ENCODE data around the gene TRERF1.

TRERF1 gene

GRCh38 chr6:42390228-42390934 is 61.3 kb downstream of the TRERF1 start:
- peak; percentile 84 for DNase-seq

DNA sequence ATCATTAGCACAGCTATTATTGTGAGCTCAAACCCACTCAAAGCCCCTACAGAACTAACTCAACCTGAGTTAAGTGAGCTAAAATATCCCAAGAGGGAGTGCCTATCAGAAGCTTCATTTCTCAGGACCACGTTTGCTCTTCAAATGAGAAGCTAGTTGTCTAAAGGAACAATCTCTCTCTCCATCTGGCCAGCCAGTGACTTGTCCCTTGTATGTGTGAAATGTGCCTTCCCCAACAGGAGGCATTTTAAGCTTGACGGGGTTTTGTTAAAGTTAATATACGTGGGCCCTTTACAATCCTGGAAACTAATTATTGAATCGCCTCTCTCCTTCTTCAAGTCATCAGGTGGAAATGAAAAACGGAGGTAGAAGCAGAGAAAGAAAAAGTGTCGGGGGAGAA is 62.0 kb downstream of the TRERF1 start:
- DNase-seq, result no peak

- DNase-seq, result no peak
Measured at GRCh38 chr6:42388046-42388445, 63.7 kb downstream of the TRERF1 start.

- peak; percentile 81 for DNase-seq
Measured at GRCh38 chr6:42387336-42387735, 64.4 kb downstream of the TRERF1 start.

- no peak for DNase-seq
Measured at GRCh38 chr6:42385339-42385738, 66.4 kb downstream of the TRERF1 start.

- no peak for DNase-seq
Measured at GRCh38 chr6:42383421-42384205, 68.1 kb downstream of the TRERF1 start.

- DNase-seq, result no peak
Measured at GRCh38 chr6:42381850-42382249, 69.9 kb downstream of the TRERF1 start.

GRCh38 chr6:42380228-42380979 is 71.3 kb downstream of the TRERF1 start:
- DNase-seq, result no peak

GRCh38 chr6:42378536-42378935 is 73.2 kb downstream of the TRERF1 start:
- DNase-seq, result peak; percentile 33

DNA sequence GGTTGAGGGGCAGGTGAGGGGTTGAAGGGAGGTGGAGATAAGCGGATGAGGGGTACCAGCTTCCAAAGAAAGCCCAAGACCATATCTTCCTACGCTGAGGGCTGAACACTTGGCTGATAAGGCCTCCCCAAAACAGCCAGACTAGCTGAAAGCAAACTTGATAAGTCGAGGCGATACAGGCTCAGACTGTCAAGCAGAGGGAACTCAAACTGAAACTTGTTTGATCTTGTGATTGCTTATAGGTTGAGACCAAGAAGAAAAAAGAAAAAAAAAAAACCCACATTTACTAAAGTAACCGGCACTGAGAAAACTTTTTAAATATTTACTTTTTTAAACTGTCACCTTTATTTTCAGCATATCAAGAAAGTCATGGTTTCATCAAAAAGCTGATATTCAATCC is 73.6 kb downstream of the TRERF1 start:
- DNase-seq, result peak; percentile 66

DNA sequence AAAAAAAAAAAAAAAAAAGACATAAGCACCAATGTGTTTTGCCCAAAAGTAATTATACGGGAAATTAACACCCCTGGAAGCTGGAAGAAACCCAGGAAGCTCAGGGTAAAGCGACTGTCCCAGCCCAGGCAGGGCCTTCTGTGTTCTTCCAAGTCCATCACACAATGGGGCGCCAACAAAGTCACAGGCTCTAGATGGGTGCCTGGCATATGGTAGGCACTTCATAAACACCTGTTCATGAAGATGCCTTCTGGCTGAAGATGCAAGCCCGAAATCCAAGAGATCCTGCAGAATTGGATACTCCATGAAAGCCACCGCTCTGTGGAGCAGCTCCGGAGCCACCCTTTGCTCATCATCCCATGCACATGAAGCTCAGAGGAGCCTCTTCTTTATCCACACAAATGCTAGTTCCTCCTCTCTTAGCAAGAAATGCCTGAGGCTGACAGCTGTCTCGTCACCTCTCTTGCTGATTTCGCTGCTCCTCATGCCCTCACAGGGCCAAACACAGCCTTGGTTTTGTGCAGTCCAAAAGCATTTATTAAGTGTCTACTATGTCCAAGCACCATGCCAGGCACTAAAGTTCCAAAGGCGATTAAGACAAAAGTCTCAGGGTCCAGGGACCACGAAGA is 76.6 kb downstream of the TRERF1 start:
- DNase-seq, result peak; percentile 60

DNA sequence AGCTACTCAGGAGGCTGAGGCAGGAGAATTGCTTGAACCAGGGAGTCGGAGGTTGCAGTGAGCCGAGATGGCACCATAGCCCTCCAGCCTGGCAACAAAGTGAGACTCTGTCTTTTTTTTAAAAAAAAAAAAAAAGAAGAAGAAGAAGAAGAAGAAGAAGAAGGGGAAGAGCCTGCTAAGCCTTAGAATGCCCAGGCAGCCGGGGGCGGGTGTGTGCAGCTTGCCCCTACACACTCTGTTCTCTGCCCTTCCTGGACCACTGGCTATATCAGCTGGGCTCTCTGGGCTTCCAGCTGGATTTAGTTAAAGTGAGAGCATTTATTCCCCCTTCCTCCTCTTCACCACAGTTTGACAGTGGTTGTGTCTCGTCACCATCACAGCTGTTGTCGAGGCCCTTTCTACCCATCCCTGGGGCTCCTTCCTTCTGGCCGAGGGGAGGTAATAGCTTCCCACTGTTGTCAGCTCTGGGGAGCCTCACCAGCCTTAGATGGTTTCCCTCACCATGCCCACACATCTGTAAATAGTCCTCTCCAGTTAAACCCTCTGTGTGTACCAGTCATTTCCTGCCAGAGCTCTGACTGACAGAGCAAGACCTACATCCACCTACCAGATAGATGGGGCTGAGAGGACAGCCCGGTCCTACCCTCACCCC is 77.6 kb downstream of the TRERF1 start:
- DNase-seq, result peak; percentile 64

GRCh38 chr6:42372699-42373098 is 79.0 kb downstream of the TRERF1 start:
- peak; percentile 39 for DNase-seq

- DNase-seq, result peak; percentile 52
Measured at GRCh38 chr6:42370323-42370985, 81.3 kb downstream of the TRERF1 start.

GRCh38 chr6:42369568-42369967 is 82.2 kb downstream of the TRERF1 start:
- peak; percentile 71 for DNase-seq

DNA sequence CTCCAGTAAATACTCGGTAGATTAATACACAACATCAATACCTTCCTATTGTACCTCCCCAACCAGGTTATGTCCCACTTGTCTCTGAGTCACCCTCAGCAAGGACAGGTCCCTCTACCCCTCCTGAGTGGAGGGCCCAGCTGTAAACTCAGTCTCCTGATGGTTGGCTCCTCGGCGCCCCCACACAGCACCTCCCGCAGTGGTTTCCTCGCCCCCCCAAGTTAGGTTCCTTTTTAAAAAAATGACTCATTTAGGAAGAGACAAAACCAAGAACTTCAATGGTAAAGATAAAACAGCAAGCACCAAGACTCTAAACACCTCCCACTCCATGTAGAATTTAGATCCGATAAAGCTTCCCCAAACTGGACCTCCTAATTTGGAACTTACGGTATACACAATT is 83.5 kb downstream of the TRERF1 start:
- DNase-seq, result peak; percentile 89

GRCh38 chr6:42367353-42368011 is 84.2 kb downstream of the TRERF1 start:
- peak; percentile 65 for DNase-seq

DNA sequence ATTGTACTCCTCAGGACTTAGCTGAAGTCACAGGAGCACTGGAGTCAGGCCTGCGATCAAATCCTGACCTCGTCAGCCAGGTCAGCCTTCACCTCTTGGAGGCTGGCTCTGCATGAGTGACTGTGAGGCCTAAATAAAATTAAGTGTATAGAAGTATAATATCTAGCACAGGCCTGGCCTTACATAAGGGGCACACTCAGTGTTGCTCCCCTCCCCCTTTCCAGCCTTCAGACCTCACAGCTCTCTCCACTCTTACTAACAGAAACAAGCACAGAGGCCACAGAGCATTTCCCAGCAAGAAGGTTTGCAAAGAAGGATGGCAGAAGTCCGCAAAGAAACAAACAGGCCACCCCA is 84.8 kb downstream of the TRERF1 start:
- DNase-seq, result peak; percentile 59

GRCh38 chr6:42366011-42366705 is 85.6 kb downstream of the TRERF1 start:
- DNase-seq, result peak; percentile 58

- DNase-seq, result peak; percentile 54
Measured at GRCh38 chr6:42365021-42365420, 86.7 kb downstream of the TRERF1 start.

All from activated effector memory CD4-positive, alpha-beta T cell treated with anti-CD3 and anti-CD28 coated beads, Interleukin-2, amount 50 U/mL, for 16 hours (primary cell).